Heart left ventricle (tissue), 16 donors: ENCODE data around the gene TCF23. TPM values are rescaled to one million over a fixed set of nuclear protein-coding genes. Genes with fewer than 3 reads are reported as not detected.

Experiments used
- ATAC-seq, 4 donors: fragments of 200-7000 bp; cut with Tn5 transposase; one replicate each; pipeline ENCODE4 v1.9.1; 2020 to 2022; ENCODE audit warnings: moderate library complexity in 4 of 4, mild to moderate bottlenecking in 3 of 4, moderate number of reproducible peaks in 1 of 4
- DNase-seq, 5 donors: peaks; one replicate each; pipeline ENCODE4 v3.0.0-alpha.2; 2020
- H3K27ac ChIP-seq, 12 donors: fragments of 200-600 bp; sonication (generic) in 4 of 12; one replicate each; pipeline versions ENCODE4 v1.5.0 to v1.8.0; 2016 to 2022; ENCODE audit warnings: mild to moderate bottlenecking in 2 of 12
- H3K27me3 ChIP-seq, 9 donors: fragments of 200-600 bp; sonication (generic) in 2 of 9; one replicate each; pipeline versions ENCODE4 v1.5.1 to v1.8.0; 2016 to 2022; ENCODE audit warnings: mild to moderate bottlenecking in 3 of 9
- H3K36me3 ChIP-seq, 9 donors: fragments of 200-600 bp; sonication (generic) in 2 of 9; one replicate each; pipeline versions ENCODE4 v1.5.0 to v1.8.0; 2018 to 2022; ENCODE audit warnings: mild to moderate bottlenecking in 2 of 9
- H3K4me1 ChIP-seq, 12 donors: fragments of 200-600 bp; sonication (generic) in 4 of 12; one replicate each; pipeline versions ENCODE4 v1.5.0 to v1.8.0; 2016 to 2022; ENCODE audit warnings: mild to moderate bottlenecking in 3 of 12
- H3K4me3 ChIP-seq, 12 donors: fragments of 200-600 bp; sonication (generic) in 4 of 12; one replicate each; pipeline versions ENCODE4 v1.5.0 to v1.8.0; 2017 to 2022; ENCODE audit warnings: mild to moderate bottlenecking in 9 of 12, moderate library complexity in 4 of 12
- H3K9me3 ChIP-seq, 12 donors: fragments of 200-600 bp; sonication (generic) in 4 of 12; one replicate each; pipeline versions ENCODE4 v1.5.0 to v1.8.0; 2016 to 2022; ENCODE audit warnings: mild to moderate bottlenecking in 1 of 12
- POLR2A ChIP-seq, 2 donors: fragments of 450-650 bp; IDR thresholded peaks; one replicate each; pipeline ENCODE4 v1.6.1; 2017; ENCODE audit warnings: antibody characterized with exemption in 2 of 2, mild to moderate bottlenecking in 2 of 2, moderate library complexity in 2 of 2
- WGBS, 4 donors: extraction: QIAGEN DNeasy Blood & Tissue Kit in 2 of 4; methylation state at CpG; one replicate each; pipeline versions ENCODE4 v1.1.5 to v1.1.7; 2013 to 2018; 5-methylcytosine and 5-hydroxymethylcytosine counted together
- intact Hi-C, 10 donors: fragments of 100-400 bp; cut with DNase I; formaldehyde crosslinking; loops; one replicate each; pipeline versions ENCODE4 v1.11.1 to v1.14.2; 2022
- polyA plus RNA-seq, 2 donors: library from polyadenylated mRNA; stranded (reverse); fragments of 200-250 nt; gene quantifications; one replicate each; pipeline ENCODE4 v1.2.3, GENCODE V29; 2013
- total RNA-seq, 9 donors: library from RNA; depleted of rRNA in 2 of 9; stranded (reverse); fragments of >200 nt in 2 of 9; fragmentation: NEBNext Ultra II Directional in 3 of 9; extraction: Animal tissue kit (Norgen Biotek cat#: 25700) in 3 of 9; gene quantifications; one replicate each; pipeline versions ENCODE4 v1.1.0 to v1.2.4, GENCODE V29; 2016 to 2023
- TF ChIP-seq, protein P1 (sequence below), 12 donors: fragments of 200-600 bp; sonication (generic) in 4 of 12; IDR thresholded peaks; one replicate each; pipeline versions ENCODE4 v1.5.0 to v1.8.0; 2018 to 2022; ENCODE audit warnings: antibody characterized with exemption in 12 of 12, mild to moderate bottlenecking in 5 of 12
- donor health status: ischemic (EF 13 %, LVEDD 7.1; RV severe dilation, severe dysfunction).
- donor health status: healthy with polysubstance abuse.
- donor health status: DM: no; HTN: yes; CAD: no.
- donor health status: DM: no; HTN: no; CAD: no.
- donor health status: ischemic (EF 25% LVEDD 6.9; RV normal size, moderate dysfunction).
- donor health status: ischemic (EF 25% LVEDD 5.7; RV mildly dilated, moderate dysfunction).
- donor health status: healthy.
- donor health status: DM: yes; HTN: yes; CAD: no.
- donor health status: ischemic (EF 35%, LVEDD 5.7; RV mildly dilated, moderate dysfunction).
- donor health status: nonischemic (EF 11% LVEDD 7.7; RV severe dilation, severe dysfunction).
- donor health status: DM: yes; HTN: yes; CAD: no.
- donor health status: PGD.
- donor health status: ischemic (EF 29% LVEDD 5.4; RV normal size, mild dysfunction).
- donor health status: nonischemic (EF 23%, LVEDD 6.1; RV moderate dilation, normal function).

The TCF23 gene
- total and polyA plus RNA-seq, 11 donors = 0.04 to 0.85 (median 0.07) TPM; not detected in 6

DNA sequence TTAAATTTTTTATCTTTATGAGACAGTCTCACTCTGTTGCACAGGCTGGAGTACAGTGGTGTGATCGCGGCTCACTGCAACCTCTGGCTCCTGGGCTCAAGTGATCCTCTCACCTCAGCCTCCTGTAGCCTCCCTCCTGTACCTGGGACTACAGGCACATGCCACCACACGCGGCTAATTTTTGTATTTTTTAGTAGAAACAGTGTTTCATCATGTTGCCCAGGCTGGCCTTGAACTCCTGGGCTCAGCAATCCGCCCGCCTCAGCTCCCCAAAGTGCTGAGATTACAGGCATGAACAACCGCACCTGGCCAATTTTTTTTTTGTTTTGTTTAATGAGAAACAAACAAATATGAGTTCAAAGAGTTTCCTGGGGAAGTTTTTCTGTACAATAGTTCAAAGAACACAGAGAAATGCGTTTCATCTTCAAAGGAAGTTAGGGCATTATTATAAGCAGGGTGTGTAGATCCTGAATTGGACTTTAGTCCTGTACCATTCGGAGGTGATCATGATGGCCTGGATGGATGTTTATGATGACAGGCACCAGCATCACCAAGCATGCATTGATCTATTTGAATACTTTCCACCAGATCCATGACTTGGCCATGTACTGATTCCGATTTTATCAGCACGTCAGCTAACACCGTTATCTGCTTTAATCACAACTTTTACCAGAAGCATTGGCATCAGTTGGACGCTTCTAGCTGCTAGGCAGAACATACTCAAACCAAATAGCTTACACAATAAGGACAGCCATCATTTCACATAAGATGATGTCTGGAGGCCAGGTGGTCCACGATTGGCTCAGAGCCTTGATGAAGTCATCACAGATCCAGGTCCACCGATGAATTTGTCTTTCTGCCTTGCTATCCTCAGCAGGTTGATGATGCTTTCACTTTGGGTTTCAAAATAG lies 28.9 kb downstream of the TCF23 start:
- 77 to 86% (median 80%) methylated on average over 15 of the region's 15 CpGs for WGBS, 4 donors
- Histone ChIP-seq H3K27ac (no peak overlapping the region), H3K36me3 (no peaks in the 10 kb centered on the region), H3K4me1 (no peaks in the 10 kb centered on the region), H3K4me3 (no peak overlapping the region), H3K9me3 (no peaks in the 10 kb centered on the region), H3K27me3 (peaks cover 0 to 16% (median 0%) of the 10 kb centered on the region in 9 donors)
- ATAC-seq = no peak
- TF ChIP-seq POLR2A (IDR thresholded peaks at IDR 0.05) = no peak
- TF ChIP-seq, protein P1, sequence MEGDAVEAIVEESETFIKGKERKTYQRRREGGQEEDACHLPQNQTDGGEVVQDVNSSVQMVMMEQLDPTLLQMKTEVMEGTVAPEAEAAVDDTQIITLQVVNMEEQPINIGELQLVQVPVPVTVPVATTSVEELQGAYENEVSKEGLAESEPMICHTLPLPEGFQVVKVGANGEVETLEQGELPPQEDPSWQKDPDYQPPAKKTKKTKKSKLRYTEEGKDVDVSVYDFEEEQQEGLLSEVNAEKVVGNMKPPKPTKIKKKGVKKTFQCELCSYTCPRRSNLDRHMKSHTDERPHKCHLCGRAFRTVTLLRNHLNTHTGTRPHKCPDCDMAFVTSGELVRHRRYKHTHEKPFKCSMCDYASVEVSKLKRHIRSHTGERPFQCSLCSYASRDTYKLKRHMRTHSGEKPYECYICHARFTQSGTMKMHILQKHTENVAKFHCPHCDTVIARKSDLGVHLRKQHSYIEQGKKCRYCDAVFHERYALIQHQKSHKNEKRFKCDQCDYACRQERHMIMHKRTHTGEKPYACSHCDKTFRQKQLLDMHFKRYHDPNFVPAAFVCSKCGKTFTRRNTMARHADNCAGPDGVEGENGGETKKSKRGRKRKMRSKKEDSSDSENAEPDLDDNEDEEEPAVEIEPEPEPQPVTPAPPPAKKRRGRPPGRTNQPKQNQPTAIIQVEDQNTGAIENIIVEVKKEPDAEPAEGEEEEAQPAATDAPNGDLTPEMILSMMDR (IDR thresholded peaks at IDR 0.05) = no peak
- no peak for DNase-seq
- intact Hi-C loops = no loop called here

DNA sequence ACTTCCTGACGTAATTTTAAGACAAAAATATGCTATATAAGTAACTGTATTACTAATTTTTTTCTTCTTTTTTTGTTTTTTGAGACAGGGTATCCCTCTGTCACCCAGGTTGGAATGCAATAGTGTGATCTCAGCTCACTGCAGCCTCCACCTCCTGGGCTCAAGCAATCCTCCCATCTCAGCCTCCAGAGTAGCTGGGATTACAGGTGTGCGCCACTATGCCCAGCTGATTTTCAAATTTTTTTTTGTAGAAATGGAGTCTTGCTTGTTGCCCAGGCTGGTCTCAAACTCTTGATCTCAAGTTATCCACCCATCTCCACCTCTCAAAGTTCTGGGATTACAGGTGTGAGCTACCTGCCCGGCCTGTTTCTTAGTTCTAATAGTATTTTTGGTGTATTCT lies 29.7 kb downstream of the TCF23 start:
- DNase-seq = no peak
- H3K4me3 ChIP-seq = no peak overlapping the region
- intact Hi-C loops = no loop called here
- H3K27me3 ChIP-seq = peaks cover 0 to 16% (median 0%) of the 10 kb centered on the region in 9 donors
- no peaks in the 10 kb centered on the region for H3K36me3 ChIP-seq
- no peak for ATAC-seq
- H3K9me3 ChIP-seq = no peaks in the 10 kb centered on the region
- TF ChIP-seq, protein P1 (IDR thresholded peaks at IDR 0.05) = no peak
- TF ChIP-seq POLR2A (IDR thresholded peaks at IDR 0.05) = no peak
- no peaks in the 10 kb centered on the region for H3K4me1 ChIP-seq
- H3K27ac ChIP-seq = no peak overlapping the region
- WGBS, 4 donors = 83 to 90% (median 88%) methylated on average over 3 of the region's 3 CpGs

DNA sequence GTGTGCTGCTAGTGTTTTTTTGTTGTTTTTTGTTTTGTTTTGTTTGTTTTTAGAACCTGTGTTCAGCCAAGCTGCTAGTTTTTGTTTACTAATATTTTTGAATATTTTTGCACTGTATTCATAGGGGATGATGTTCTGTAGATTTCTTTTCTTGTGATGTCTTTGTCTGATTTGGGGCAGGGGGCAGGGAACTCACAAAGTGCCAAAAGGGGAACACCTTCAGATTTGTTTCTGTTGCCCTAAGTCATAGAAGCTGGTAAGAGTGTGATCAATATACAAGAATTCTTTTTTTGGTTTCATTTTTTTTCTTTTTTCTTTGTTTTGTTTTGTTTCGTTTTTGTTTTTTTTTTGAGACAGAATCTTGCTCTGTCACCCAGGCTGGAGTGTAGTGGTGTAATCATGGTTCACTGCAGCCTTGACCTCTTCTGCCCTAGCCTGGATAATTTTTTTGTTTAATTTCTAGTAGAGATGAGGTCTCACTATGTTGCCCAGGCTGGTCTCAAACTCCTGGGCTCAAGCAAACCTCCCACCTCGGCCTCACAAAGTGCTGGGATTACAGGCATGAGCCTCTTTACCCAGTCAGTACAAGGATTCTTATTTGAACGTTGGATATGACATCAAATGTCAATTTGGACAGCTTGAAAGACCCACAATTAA lies 30.7 kb downstream of the TCF23 start:
- 58 to 72% (median 66%) methylated on average over 3 of the region's 3 CpGs for WGBS, 4 donors
- Histone ChIP-seq H3K27ac (no peak overlapping the region), H3K4me3 (no peak overlapping the region), H3K9me3 (no peaks in the 10 kb centered on the region), H3K36me3 (no peaks in the 10 kb centered on the region), H3K27me3 (peaks cover 0 to 16% (median 0%) of the 10 kb centered on the region in 9 donors), H3K4me1 (peaks cover 0 to 7% (median 0%) of the 10 kb centered on the region in 12 donors)
- ATAC-seq (no peak), DNase-seq (no peak)
- intact Hi-C loops = no loop called here
- TF ChIP-seq POLR2A (IDR thresholded peaks at IDR 0.05) = no peak
- TF ChIP-seq, protein P1 (IDR thresholded peaks at IDR 0.05) = no peak

DNA sequence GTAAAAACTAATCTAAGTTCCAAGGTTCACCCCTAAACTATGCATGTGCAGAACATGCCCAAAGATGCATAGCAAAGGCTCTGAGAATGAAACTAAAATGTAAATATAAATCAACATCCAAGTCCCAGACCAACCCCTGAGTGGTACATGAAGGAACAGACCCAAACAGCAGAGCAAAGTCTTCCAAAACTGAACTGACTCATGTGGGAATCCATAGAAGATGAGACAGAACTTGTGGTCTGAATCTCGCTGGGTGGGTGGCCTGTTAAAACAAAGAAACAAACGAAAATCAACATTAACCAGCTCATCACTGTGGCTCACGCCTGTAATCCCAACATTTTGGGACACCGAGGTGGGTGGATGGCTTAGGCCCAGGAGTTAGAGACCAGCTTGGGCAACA lies 33.5 kb downstream of the TCF23 start:
- TF ChIP-seq, protein P1 (IDR thresholded peaks at IDR 0.05) = no peak
- TF ChIP-seq POLR2A (IDR thresholded peaks at IDR 0.05) = no peak
- intact Hi-C loops = no loop called here

More for the DNA sequence above, 33.5 kb downstream of the TCF23 start:
- H3K36me3 ChIP-seq = no peaks in the 10 kb centered on the region
- DNase-seq (no peak), ATAC-seq (no peak)
- H3K9me3 ChIP-seq = no peaks in the 10 kb centered on the region
- H3K27ac ChIP-seq = no peak overlapping the region
- no peak overlapping the region for H3K4me3 ChIP-seq
- H3K27me3 ChIP-seq = peaks cover 0 to 7% (median 0%) of the 10 kb centered on the region in 9 donors
- H3K4me1 ChIP-seq = peaks cover 0 to 18% (median 9%) of the 10 kb centered on the region in 12 donors
- 64 to 85% (median 73%) methylated on average over 4 of the region's 4 CpGs for WGBS, 4 donors
